NCI-H524 (cell line): ENCODE results near the gene CCDC136.

ENCODE experiments used
- DNase-seq, 2 experiments: peaks; one replicate each; lab custom pipeline; 2025; lab: John Stamatoyannopoulos, UW

The CCDC136 gene

GRCh38 chr7:128831994-128832879, 40.5 kb downstream of the CCDC136 start:
- peak; percentile 84 to 92 for DNase-seq

- DNase-seq: no peak
These were observed 41.0 kb downstream of the CCDC136 start for GRCh38 chr7:128832880-128833147.

GRCh38 chr7:128833148-128833945, 41.6 kb downstream of the CCDC136 start:
- DNase-seq: peak; percentile 97 to 98

GRCh38 chr7:128833946-128834325, 42.2 kb downstream of the CCDC136 start:
- DNase-seq: peak in 1 of 2 experiments; percentile 19

GRCh38 chr7:128835231-128835751, 43.5 kb downstream of the CCDC136 start:
- DNase-seq: no peak

GRCh38 chr7:128835790-128836641, 44.2 kb downstream of the CCDC136 start:
- DNase-seq: no peak

GRCh38 chr7:128836729-128837348, 45.1 kb downstream of the CCDC136 start:
- no peak for DNase-seq

- DNase-seq: no peak
These were observed 45.8 kb downstream of the CCDC136 start for GRCh38 chr7:128837521-128837921.

- DNase-seq: no peak
These were observed 46.5 kb downstream of the CCDC136 start for GRCh38 chr7:128838109-128838779.

- DNase-seq: no peak
These were observed 47.4 kb downstream of the CCDC136 start for GRCh38 chr7:128838981-128839731.

GRCh38 chr7:128839751-128840177, 48.0 kb downstream of the CCDC136 start:
- no peak for DNase-seq

GRCh38 chr7:128840326-128841170, 48.8 kb downstream of the CCDC136 start:
- DNase-seq: no peak

GRCh38 chr7:128841171-128841690, 49.5 kb downstream of the CCDC136 start:
- DNase-seq: no peak

- no peak for DNase-seq
These were observed 50.3 kb downstream of the CCDC136 start for GRCh38 chr7:128841921-128842673.

- no peak for DNase-seq
These were observed 51.2 kb downstream of the CCDC136 start for GRCh38 chr7:128842674-128843641.

GRCh38 chr7:128843938-128844621, 52.3 kb downstream of the CCDC136 start:
- no peak for DNase-seq
